Posterior vena cava (tissue), 2 donors: ENCODE results near the gene IL4R. TPM values are rescaled to one million over a fixed set of nuclear protein-coding genes. Genes with fewer than 3 reads are reported as not detected.
"Not testable (repeated sequence)": the region's sequence is repeated elsewhere in the genome, so short reads cannot be mapped to it uniquely, and the experiment has no call there.

Experiments
- DNase-seq: peaks from one replicate; pipeline ENCODE4 v3.0.0-alpha.2; 2020; ENCODE audit warnings: low spot score
- intact Hi-C, 2 donors: fragments of 100-400 bp; cut with DNase I; formaldehyde crosslinking; loops; one replicate each; pipeline versions ENCODE4 v1.14.1 to v1.14.2; 2022 to 2023
- total RNA-seq, 2 donors: library from RNA; stranded (reverse); fragmentation: NEBNext Ultra II Directional; extraction: Animal tissue kit (Norgen Biotek cat#: 25700); gene quantifications; one replicate each; pipeline ENCODE4 v1.2.1, GENCODE V29; 2021
- donor health status: DM: yes; HTN: yes; CAD: no.
- donor health status: DM: yes; HTN: yes; CAD: no.

Gene IL4R
- total RNA-seq, 2 donors from 2014 or later = 99.2 to 112 TPM

DNA sequence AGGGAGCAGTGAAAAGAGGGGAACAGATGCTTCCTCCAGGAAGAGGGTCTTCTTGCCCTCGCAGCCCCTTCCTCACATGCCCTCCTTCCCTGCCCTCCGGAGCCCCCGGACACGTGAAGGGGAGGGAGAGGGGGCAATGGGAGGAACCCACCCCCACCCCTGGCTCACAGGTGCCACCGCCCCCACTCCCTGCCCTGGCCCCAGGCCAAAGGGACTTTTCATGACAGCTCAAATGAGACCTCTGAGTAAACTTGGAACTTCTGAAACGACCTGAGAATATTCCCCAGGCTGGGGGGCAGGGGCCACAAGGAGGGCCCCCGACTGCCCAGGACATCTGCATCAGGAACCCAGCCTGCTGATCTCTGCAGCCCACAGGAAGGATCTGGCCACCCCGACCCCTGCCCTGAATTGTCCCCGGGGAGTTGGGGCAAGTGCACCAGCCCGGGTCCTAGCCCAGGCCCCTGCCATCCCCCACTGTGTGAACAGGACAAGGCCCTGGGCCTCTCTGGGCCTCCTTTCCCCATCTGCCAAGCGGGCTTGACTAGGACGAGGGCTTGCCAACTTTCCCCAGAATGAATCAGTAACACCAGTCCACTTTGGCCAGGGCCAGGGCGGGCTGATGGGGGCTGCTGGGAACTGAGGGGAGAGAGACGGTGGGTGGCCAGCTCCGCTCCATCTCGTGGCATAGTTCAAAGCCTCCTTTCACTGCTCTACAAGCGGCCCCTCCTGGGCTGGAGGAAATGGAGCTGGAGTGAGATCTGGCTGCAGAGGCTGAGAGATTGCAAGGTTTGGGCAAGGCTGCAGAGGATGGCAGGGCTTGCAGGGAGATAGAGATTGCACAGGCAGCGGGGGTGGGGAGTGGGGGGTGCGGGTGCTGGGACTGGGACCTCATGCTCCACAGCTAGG lies 92.0 kb downstream of the IL4R start:
- DNase-seq = no peak
- intact Hi-C loops = no loop called here

- intact Hi-C loops = no loop called here
These were observed 92.8 kb downstream of the IL4R start for GRCh38 chr16:27406511-27407128.

GRCh38 chr16:27407133-27407532 lies 93.4 kb downstream of the IL4R start:
- intact Hi-C loops = no loop called here
- DNase-seq = no peak

More at GRCh38 chr16:27406511-27407128, 92.8 kb downstream of the IL4R start:
- no peak for DNase-seq

- intact Hi-C loops = no loop called here
- DNase-seq = no peak
These were observed 94.3 kb downstream of the IL4R start for GRCh38 chr16:27408012-27408601.

- no peak for DNase-seq
- intact Hi-C loops = no loop called here
These were observed 94.8 kb downstream of the IL4R start for GRCh38 chr16:27408602-27409031.

GRCh38 chr16:27409958-27410357 lies 96.2 kb downstream of the IL4R start:
- intact Hi-C loops, DNase-seq: not testable (repeated sequence)

DNA sequence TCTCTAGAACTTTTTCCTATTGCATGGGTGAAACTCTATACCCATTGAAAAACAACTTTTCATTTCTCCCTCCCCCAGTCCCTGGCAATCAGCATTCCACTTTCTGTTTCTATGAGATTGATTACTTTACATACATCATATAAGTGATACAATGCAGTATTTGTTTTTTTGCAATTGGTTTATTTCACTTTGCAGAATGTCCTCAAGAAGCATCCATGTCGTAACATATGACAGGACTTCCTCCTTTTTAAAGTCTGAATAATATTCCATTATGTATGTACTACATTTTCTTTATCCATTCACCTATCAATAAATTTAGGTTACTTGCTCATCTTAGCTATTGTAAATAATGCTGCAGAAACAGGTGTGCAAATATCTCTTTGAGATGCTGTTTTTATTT lies 97.0 kb downstream of the IL4R start:
- no peak for DNase-seq
- intact Hi-C loops = no loop called here

GRCh38 chr16:27413956-27414355 lies 100.2 kb downstream of the IL4R start:
- intact Hi-C loops = no loop called here
- DNase-seq = no peak

Other genes starting within 250 kb of the IL4R start
- gene C16orf82, start 247.0 kb upstream of the IL4R start, total RNA-seq = not detected
- 1 to 10 TPM; 4.4 to 4.6 TPM for gene KDM8, start 110.4 kb upstream of the IL4R start, total RNA-seq
- 10 to 100 TPM; 45.3 to 52.0 TPM for gene NSMCE1, start 45.2 kb upstream of the IL4R start, total RNA-seq
- gene IL21R, start 88.2 kb downstream of the IL4R start, total RNA-seq = under 1 TPM; 0.24 to 0.56 TPM
- gene GTF3C1, start 235.9 kb downstream of the IL4R start, total RNA-seq = 10 to 100 TPM; 39.8 to 47.7 TPM
- 10 to 100 TPM; 18.2 to 18.3 TPM for gene KATNIP, start 236.2 kb downstream of the IL4R start, total RNA-seq